Ascending aorta (tissue), 2 donors: ENCODE data around the gene MCRIP1. TPM values are rescaled to one million over a fixed set of nuclear protein-coding genes. Genes with fewer than 3 reads are reported as not detected.
A peak's percentile ranks its signal among the peaks of the same experiment; 100 is the strongest.

Source experiments
- DNase-seq, 2 donors: peaks; one replicate each; pipeline ENCODE4 v3.0.0-alpha.2; 2019; ENCODE audit warnings: low spot score in 2 of 2
- H3K27ac ChIP-seq, 2 donors: fragments of 200-600 bp; sonication (generic); one replicate each; pipeline ENCODE4 v1.5.1; 2016 to 2017; ENCODE audit warnings: mild to moderate bottlenecking in 1 of 2
- H3K27me3 ChIP-seq: fragments of 200-600 bp; sonication (generic); one replicate; pipeline ENCODE4 v1.5.1; 2017
- H3K36me3 ChIP-seq, 2 donors: fragments of 200-600 bp; sonication (generic); one replicate each; pipeline ENCODE4 v1.5.1; 2016
- H3K4me1 ChIP-seq, 2 donors: fragments of 200-600 bp; sonication (generic); one replicate each; pipeline ENCODE4 v1.5.1; 2016 to 2017; ENCODE audit warnings: mild to moderate bottlenecking in 1 of 2
- H3K4me3 ChIP-seq, 2 donors: fragments of 200-600 bp; sonication (generic); one replicate each; pipeline ENCODE4 v1.5.1; 2016 to 2017; ENCODE audit warnings: mild to moderate bottlenecking in 1 of 2
- H3K9me3 ChIP-seq, 2 donors: fragments of 200-600 bp; sonication (generic); one replicate each; pipeline ENCODE4 v1.5.1; 2016
- CTCF ChIP-seq, 3 experiments: fragments of 200-600 bp in 2 of 3; fragments of 450-650 bp in 1 of 3; sonication (generic) in 2 of 3; IDR thresholded peaks; one replicate each; pipeline ENCODE4 v1.5.1; 2016 to 2019; ENCODE audit warnings: antibody characterized with exemption in 3 of 3, mild to moderate bottlenecking in 1 of 3, moderate library complexity in 1 of 3
- intact Hi-C: fragments of 100-400 bp; cut with DNase I; formaldehyde crosslinking; loops from one replicate; pipeline ENCODE4 v1.15.1; 2023
- total RNA-seq: library from RNA; depleted of rRNA; stranded (reverse); fragments of >200 nt; gene quantifications from one replicate; pipeline ENCODE4 v1.1.0, GENCODE V29; 2016

MCRIP1 gene
- total RNA-seq, 1 donor from 2014 or later: 149 TPM

- peak overlapping the region; percentile 89 to 96 for H3K27ac ChIP-seq
- no peak for TF ChIP-seq CTCF (IDR thresholded peaks at IDR 0.05)
- H3K9me3 ChIP-seq: no peaks in the 10 kb centered on the region
- intact Hi-C loops: no loop called here
- DNase-seq: no peak
- H3K27me3 ChIP-seq: no peaks in the 10 kb centered on the region
- peaks cover 28 to 44% of the 10 kb centered on the region in 2 donors for H3K36me3 ChIP-seq
- H3K4me3 ChIP-seq: peak overlapping the region; percentile 87 to 91
- peaks cover 10 to 29% of the 10 kb centered on the region in 2 donors for H3K4me1 ChIP-seq
These were observed 26.1 kb upstream of the MCRIP1 start for GRCh38 chr17:81858967-81859905.

GRCh38 chr17:81858170-81858966, 25.3 kb upstream of the MCRIP1 start:
- peaks cover 10 to 29% of the 10 kb centered on the region in 2 donors for H3K4me1 ChIP-seq
- peak overlapping the region; percentile 87 to 91 for H3K4me3 ChIP-seq
- peaks cover 36 to 51% of the 10 kb centered on the region in 2 donors for H3K36me3 ChIP-seq
- intact Hi-C loops: no loop called here
- H3K27ac ChIP-seq: no peak overlapping the region
- no peaks in the 10 kb centered on the region for H3K9me3 ChIP-seq
- no peak for DNase-seq
- no peaks in the 10 kb centered on the region for H3K27me3 ChIP-seq
- TF ChIP-seq CTCF (IDR thresholded peaks at IDR 0.05): no peak

GRCh38 chr17:81854974-81855774, 22.1 kb upstream of the MCRIP1 start:
- Histone ChIP-seq H3K27me3 (no peaks in the 10 kb centered on the region), H3K4me3 (no peak overlapping the region), H3K4me1 (peaks cover 10 to 16% of the 10 kb centered on the region in 2 donors), H3K36me3 (peaks cover 59 to 79% of the 10 kb centered on the region in 2 donors), H3K27ac (no peak overlapping the region), H3K9me3 (no peaks in the 10 kb centered on the region)
- DNase-seq: no peak
- TF ChIP-seq CTCF (IDR thresholded peaks at IDR 0.05): no peak
- intact Hi-C loops: no loop called here

GRCh38 chr17:81852237-81852636, 19.1 kb upstream of the MCRIP1 start:
- Histone ChIP-seq H3K36me3 (peaks cover 75 to 90% of the 10 kb centered on the region in 2 donors), H3K9me3 (no peaks in the 10 kb centered on the region), H3K4me3 (no peak overlapping the region), H3K4me1 (no peaks in the 10 kb centered on the region), H3K27me3 (no peaks in the 10 kb centered on the region), H3K27ac (no peak overlapping the region)
- no peak for DNase-seq
- intact Hi-C loops: no loop called here
- TF ChIP-seq CTCF (IDR thresholded peaks at IDR 0.05): no peak

- Histone ChIP-seq H3K4me3 (no peak overlapping the region), H3K9me3 (no peaks in the 10 kb centered on the region), H3K4me1 (no peaks in the 10 kb centered on the region), H3K36me3 (peaks cover 82 to 90% of the 10 kb centered on the region in 2 donors), H3K27ac (no peak overlapping the region), H3K27me3 (no peaks in the 10 kb centered on the region)
- no peak for TF ChIP-seq CTCF (IDR thresholded peaks at IDR 0.05)
- intact Hi-C loops: no loop called here
- DNase-seq: no peak
These were observed 18.3 kb upstream of the MCRIP1 start for GRCh38 chr17:81851423-81851822.
